ENCODE data around the gene EHBP1L1.

EHBP1L1 gene

DNA sequence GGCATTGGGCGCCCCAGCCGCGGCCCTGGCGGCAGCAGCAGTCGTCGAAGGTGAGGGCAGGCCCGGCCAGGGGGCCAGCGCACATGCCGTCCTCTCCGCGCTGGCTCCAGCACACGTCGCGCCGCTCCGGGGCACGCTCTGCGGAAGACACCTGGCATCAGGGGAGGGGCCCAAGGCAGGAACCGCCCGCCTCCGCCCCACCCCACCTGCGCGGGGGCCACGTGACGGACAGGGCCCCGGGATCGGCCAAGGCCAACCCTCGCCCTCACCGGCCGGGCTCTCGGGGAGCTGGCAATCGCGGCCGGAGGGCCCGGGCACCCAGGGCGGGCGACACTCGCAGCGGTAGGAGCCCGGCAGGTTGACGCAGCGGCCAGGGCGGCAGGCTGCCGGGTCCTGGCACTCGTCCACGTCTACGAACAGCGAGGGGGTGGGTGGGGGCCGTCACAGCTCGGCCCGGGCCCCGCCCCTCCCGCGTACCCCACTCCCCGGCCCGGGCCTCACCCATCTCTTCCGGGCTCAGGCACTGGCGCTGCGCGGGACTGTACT lies 36.0 kb upstream of the EHBP1L1 start:
- peak overlapping the region; percentile 45 to 61 for H3K4me3 ChIP-seq (replicated peaks in 1 of 2; ENCODE audit: low read depth in 2 of 2, low read length in 2 of 2)
- TF ChIP-seq CTCF (IDR thresholded peaks at IDR 0.05; ENCODE audit: low read depth, low read length), result no peak
- no peak for DNase-seq (ENCODE audit: low read depth in 2 of 2)

DNA sequence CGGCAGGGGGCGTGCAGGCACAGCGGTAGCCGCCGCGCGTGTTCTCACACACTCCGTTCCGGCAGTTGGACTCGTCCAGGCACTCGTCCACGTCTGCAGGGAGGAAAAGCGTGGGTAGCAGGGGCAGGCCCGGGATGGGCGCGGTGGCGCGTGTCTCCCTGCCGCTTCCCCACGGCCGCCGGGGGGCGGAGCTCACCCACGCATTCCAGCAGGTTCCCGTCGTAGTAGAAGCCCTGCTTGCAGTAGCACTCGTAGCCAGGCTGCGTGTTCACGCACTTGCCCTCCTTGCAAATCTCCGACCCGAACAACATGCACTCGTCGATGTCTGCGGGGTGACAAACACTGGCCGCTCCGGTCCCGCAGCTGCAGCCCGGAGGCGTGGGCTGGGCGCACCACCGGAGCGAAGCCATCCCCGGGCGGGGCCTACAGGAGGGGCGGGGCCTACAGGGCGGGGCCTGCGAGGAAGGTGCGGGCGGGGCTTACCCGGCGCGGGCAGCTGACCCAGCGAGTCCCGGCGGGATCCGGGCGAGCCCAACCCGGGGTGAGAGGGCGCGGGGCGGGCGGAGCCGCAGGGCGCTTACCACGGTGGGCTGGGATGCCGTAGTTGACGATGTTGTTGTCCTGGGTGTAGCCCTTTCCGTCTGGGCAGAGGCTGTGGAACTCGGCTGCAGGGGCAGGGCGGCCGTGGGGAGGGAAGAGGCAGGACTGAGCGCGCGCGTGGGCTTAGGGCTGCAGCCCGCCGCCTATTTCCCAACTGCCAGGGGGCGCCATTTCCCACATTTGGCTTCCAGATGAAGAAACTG lies 35.4 kb upstream of the EHBP1L1 start:
- TF ChIP-seq CTCF (IDR thresholded peaks at IDR 0.05; ENCODE audit: low read depth, low read length), result peak; percentile 87
- peak overlapping the region; percentile 45 to 61 for H3K4me3 ChIP-seq (replicated peaks in 1 of 2; ENCODE audit: low read depth in 2 of 2, low read length in 2 of 2)
- peak; percentile 91 to 94 for DNase-seq (ENCODE audit: low read depth in 2 of 2)

- H3K4me3 ChIP-seq (replicated peaks in 1 of 2; ENCODE audit: low read depth in 2 of 2, low read length in 2 of 2), result peak overlapping the region; percentile 38 to 61
- DNase-seq (ENCODE audit: low read depth in 2 of 2), result no peak
- no peak for TF ChIP-seq CTCF (IDR thresholded peaks at IDR 0.05; ENCODE audit: low read depth, low read length)
Measured at GRCh38 chr11:65541093-65541982, 34.5 kb upstream of the EHBP1L1 start.

- TF ChIP-seq CTCF (IDR thresholded peaks at IDR 0.05; ENCODE audit: low read depth, low read length), result no peak
- H3K4me3 ChIP-seq (replicated peaks in 1 of 2; ENCODE audit: low read depth in 2 of 2, low read length in 2 of 2), result no peak overlapping the region
- DNase-seq (ENCODE audit: low read depth in 2 of 2), result no peak
Measured at GRCh38 chr11:65542738-65543390, 33.0 kb upstream of the EHBP1L1 start.

GRCh38 chr11:65545853-65546216 lies 30.0 kb upstream of the EHBP1L1 start:
- no peak for DNase-seq (ENCODE audit: low read depth in 2 of 2)
- TF ChIP-seq CTCF (IDR thresholded peaks at IDR 0.05; ENCODE audit: low read depth, low read length), result no peak
- no peak overlapping the region for H3K4me3 ChIP-seq (replicated peaks in 1 of 2; ENCODE audit: low read depth in 2 of 2, low read length in 2 of 2)

GRCh38 chr11:65546217-65546958 lies 29.5 kb upstream of the EHBP1L1 start:
- no peak for TF ChIP-seq CTCF (IDR thresholded peaks at IDR 0.05; ENCODE audit: low read depth, low read length)
- H3K4me3 ChIP-seq (replicated peaks in 1 of 2; ENCODE audit: low read depth in 2 of 2, low read length in 2 of 2), result no peak overlapping the region
- no peak for DNase-seq (ENCODE audit: low read depth in 2 of 2)
